H9 (cell line): ENCODE data around the gene BCAS4. TPM values are rescaled to one million over a fixed set of nuclear protein-coding genes. Genes with fewer than 3 reads are reported as not detected.

Experiments
- DNase-seq: peaks from one replicate; pipeline ENCODE4 v3.0.0-alpha.2; 2017
- H2AFZ ChIP-seq: one replicate; pipeline ENCODE4 v1.6.1; 2013; ENCODE audit warnings: mild to moderate bottlenecking, low read length, control low read depth, moderate library complexity
- H2AK5ac ChIP-seq: 2 replicates; pipeline ENCODE4 v1.6.1; 2013; ENCODE audit warnings: low read length, control low read depth, mixed read lengths; ENCODE audit not compliant: insufficient read length
- H2BK120ac ChIP-seq: one replicate; pipeline ENCODE4 v1.6.1; 2013; ENCODE audit warnings: low read depth, mild to moderate bottlenecking, low read length, control low read depth, inconsistent platforms; ENCODE audit not compliant: poor library complexity, severe bottlenecking
- H2BK12ac ChIP-seq: 2 replicates; pipeline ENCODE4 v1.6.1; 2013; ENCODE audit warnings: low read length, control low read depth, mixed read lengths, low read depth; ENCODE audit not compliant: insufficient read length
- H2BK15ac ChIP-seq: 2 replicates; pipeline ENCODE4 v1.6.1; 2013; ENCODE audit warnings: low read depth, low read length, control low read depth
- H2BK20ac ChIP-seq: one replicate; pipeline ENCODE4 v1.6.1; 2013; ENCODE audit warnings: low read depth, mild to moderate bottlenecking, low read length, control low read depth, inconsistent platforms; ENCODE audit not compliant: poor library complexity, severe bottlenecking
- H2BK5ac ChIP-seq: 2 replicates; pipeline ENCODE4 v1.6.1; 2013; ENCODE audit warnings: low read length, control low read depth, mixed read lengths; ENCODE audit not compliant: insufficient read length
- H3K14ac ChIP-seq: 2 replicates; pipeline ENCODE4 v1.6.1; 2013; ENCODE audit warnings: low read length, control low read depth; ENCODE audit not compliant: insufficient read depth
- H3K18ac ChIP-seq: 2 replicates; pipeline ENCODE4 v1.6.1; 2013; ENCODE audit warnings: low read depth, mild to moderate bottlenecking, mixed read lengths, low read length, control low read depth; ENCODE audit not compliant: insufficient read length
- H3K23ac ChIP-seq: 2 replicates; pipeline ENCODE4 v1.6.1; 2013; ENCODE audit warnings: low read length, control low read depth, mixed read lengths, low read depth; ENCODE audit not compliant: insufficient read length
- H3K23me2 ChIP-seq: 2 replicates; pipeline ENCODE4 v1.6.1; 2013; ENCODE audit warnings: low read depth, mild to moderate bottlenecking, mixed read lengths, low read length, control low read depth; ENCODE audit not compliant: insufficient read length, poor library complexity, severe bottlenecking
- H3K27ac ChIP-seq: 2 replicates; pipeline ENCODE4 v1.5.1; 2013; ENCODE audit warnings: low read length, control low read depth, mixed read lengths, low read depth; ENCODE audit not compliant: insufficient read length
- H3K27me3 ChIP-seq: 2 replicates; pipeline ENCODE4 v1.6.1; 2013; ENCODE audit warnings: low read length, control low read depth, inconsistent platforms; ENCODE audit not compliant: insufficient read depth
- H3K4ac ChIP-seq: 2 replicates; pipeline ENCODE4 v1.6.1; 2013; ENCODE audit warnings: low read depth, mild to moderate bottlenecking, control low read depth, inconsistent platforms, low read length, moderate library complexity
- H3K4me1 ChIP-seq: 2 replicates; pipeline ENCODE4 v1.6.1; 2013; ENCODE audit warnings: low read length, control low read depth, inconsistent platforms; ENCODE audit not compliant: insufficient read depth
- H3K4me2 ChIP-seq: 2 replicates; pipeline ENCODE4 v1.6.1; 2013; ENCODE audit warnings: low read length, control low read depth, mixed read lengths; ENCODE audit not compliant: insufficient read length, insufficient read depth
- H3K56ac ChIP-seq: 2 replicates; pipeline ENCODE4 v1.6.1; 2013; ENCODE audit warnings: low read depth, mild to moderate bottlenecking, mixed read lengths, low read length, control low read depth; ENCODE audit not compliant: insufficient read length
- H3K79me1 ChIP-seq: 2 replicates; pipeline ENCODE4 v1.6.1; 2013; ENCODE audit warnings: low read depth, mild to moderate bottlenecking, moderate library complexity, low read length, control low read depth, inconsistent platforms; ENCODE audit not compliant: insufficient read depth, poor library complexity, severe bottlenecking
- H3K79me2 ChIP-seq: 2 replicates; pipeline ENCODE4 v1.6.1; 2013; ENCODE audit warnings: low read length, control low read depth, inconsistent platforms; ENCODE audit not compliant: insufficient read depth
- H3K9ac ChIP-seq: 2 replicates; pipeline ENCODE4 v1.6.1; 2013; ENCODE audit warnings: low read length, control low read depth, mixed read lengths; ENCODE audit not compliant: insufficient read length; ENCODE audit errors: extremely low read depth
- H3K9me3 ChIP-seq: one replicate; pipeline ENCODE4 v1.6.1; 2013; ENCODE audit warnings: low read depth, low read length, inconsistent platforms; ENCODE audit not compliant: control insufficient read depth
- H3T11ph ChIP-seq: one replicate; pipeline ENCODE4 v1.6.1; 2013; ENCODE audit warnings: mild to moderate bottlenecking, low read length, control low read depth, inconsistent platforms
- H4K20me1 ChIP-seq: one replicate; pipeline ENCODE4 v1.6.1; 2013; ENCODE audit not compliant: control insufficient read depth, insufficient read length, insufficient read depth
- H4K5ac ChIP-seq: 2 replicates; pipeline ENCODE4 v1.6.1; 2013; ENCODE audit warnings: low read depth, mild to moderate bottlenecking, mixed read lengths, low read length, control low read depth; ENCODE audit not compliant: insufficient read length
- H4K8ac ChIP-seq: replicated peaks from 2 replicates; pipeline ENCODE4 v1.6.1; 2013; ENCODE audit warnings: low read length, control low read depth, mixed read lengths, low read depth; ENCODE audit not compliant: insufficient read length
- H4K91ac ChIP-seq: 2 replicates; pipeline ENCODE4 v1.6.1; 2013; ENCODE audit warnings: low read depth, mild to moderate bottlenecking, moderate library complexity, mixed read lengths, low read length, control low read depth; ENCODE audit not compliant: insufficient read length
- H3K27ac Mint-ChIP-seq, 3 experiments: 2 replicates in 2 of 3; 3 replicates in 1 of 3; pipeline ENCODE4 v1.8.0; 2020 to 2021; ENCODE audit warnings: mixed read lengths in 3 of 3, mild to moderate bottlenecking in 1 of 3, moderate library complexity in 1 of 3
- H3K27me3 Mint-ChIP-seq: 2 replicates; pipeline ENCODE4 v1.8.0; 2021; ENCODE audit warnings: low read depth, mild to moderate bottlenecking, moderate library complexity, mixed read lengths
- H3K36me3 Mint-ChIP-seq, 3 experiments: 2 replicates in 2 of 3; 3 replicates in 1 of 3; pipeline ENCODE4 v1.8.0; 2020 to 2021; ENCODE audit warnings: low read depth in 3 of 3, mixed read lengths in 3 of 3; ENCODE audit not compliant: insufficient read depth in 1 of 3
- H3K4me1 Mint-ChIP-seq, 2 experiments: 2 replicates each; pipeline ENCODE4 v1.8.0; 2020; ENCODE audit warnings: mixed read lengths in 2 of 2
- H3K4me3 Mint-ChIP-seq, 2 experiments: 2 replicates in 1 of 2; 3 replicates in 1 of 2; pipeline ENCODE4 v1.8.0; 2020 to 2021; ENCODE audit warnings: mild to moderate bottlenecking in 2 of 2, mixed read lengths in 2 of 2, moderate library complexity in 1 of 2
- H3K9me3 Mint-ChIP-seq, 2 experiments: 2 replicates in 1 of 2; 3 replicates in 1 of 2; pipeline ENCODE4 v1.8.0; 2020; ENCODE audit warnings: mild to moderate bottlenecking in 2 of 2, mixed read lengths in 2 of 2, moderate library complexity in 1 of 2
- CTCF ChIP-seq: fragments of 200-600 bp; sonication (generic); conservative IDR thresholded peaks from 3 replicates; pipeline ENCODE4 v1.8.0; 2021; ENCODE audit warnings: antibody characterized with exemption, mild to moderate bottlenecking
- WGBS: extraction: QIAGEN DNeasy Blood & Tissue Kit; methylation state at CpG from one replicate; pipeline ENCODE4 v1.1.7; 2013; ENCODE audit warnings: missing lambda C conversion rate, low lambda C conversion rate, mixed read lengths; ENCODE audit not compliant: insufficient read length; ENCODE audit errors: extremely low coverage; 5-methylcytosine and 5-hydroxymethylcytosine counted together
- total RNA-seq: library from RNA; stranded (reverse); gene quantifications from 2 replicates; pipeline ENCODE4 v1.2.1, GENCODE V29; 2021

Gene BCAS4
- total RNA-seq, 1 experiment from 2014 or later: 16.9 TPM

- TF ChIP-seq CTCF: no peak
Observed at GRCh38 chr20:50843331-50844276, 48.7 kb downstream of the BCAS4 start.

More at GRCh38 chr20:50843331-50844276, 48.7 kb downstream of the BCAS4 start:
- no peak overlapping the region for H3T11ph ChIP-seq
- H2AFZ ChIP-seq: no peak overlapping the region
- Mint-ChIP-seq H3K4me3 (no peak overlapping the region), H3K4me1 (peaks cover 4 to 7% of the 10 kb centered on the region in 2 experiments; a peak in 3 of 4 replicates), H3K27me3 (no peaks in the 10 kb centered on the region), H3K9me3 (no peaks in the 10 kb centered on the region), H3K36me3 (peaks cover 0 to 4% (median 0%) of the 10 kb centered on the region in 3 experiments; a peak in 2 of 7 replicates), H3K27ac (no peak overlapping the region)
- no peak overlapping the region for H4K5ac ChIP-seq
- H2BK12ac ChIP-seq: no peak overlapping the region
- no peak overlapping the region for H3K18ac ChIP-seq
- no peaks in the 10 kb centered on the region for H4K20me1 ChIP-seq
- no peak overlapping the region for H2AK5ac ChIP-seq
- DNase-seq: no peak
- H3K23me2 ChIP-seq: no peaks in the 10 kb centered on the region
- H2BK5ac ChIP-seq: no peak overlapping the region
- H4K91ac ChIP-seq: no peak overlapping the region
- H3K79me2 ChIP-seq: no peaks in the 10 kb centered on the region
- no peak overlapping the region for H2BK15ac ChIP-seq
- no peaks in the 10 kb centered on the region for H3K79me1 ChIP-seq
- no peak overlapping the region for H3K9ac ChIP-seq
- H3K23ac ChIP-seq: no peak overlapping the region
- no peak overlapping the region for H3K4me2 ChIP-seq
- H4K8ac ChIP-seq: no peak overlapping the region
- no peaks in the 10 kb centered on the region for H3K4me1 ChIP-seq
- WGBS: no CpG with 5 or more reads among the region's 9 CpGs
- H2BK120ac ChIP-seq: no peak overlapping the region
- H3K14ac ChIP-seq: no peak overlapping the region
- H3K56ac ChIP-seq: no peak overlapping the region
- H2BK20ac ChIP-seq: no peak overlapping the region
- no peak overlapping the region for H3K27ac ChIP-seq
- no peak overlapping the region for H3K4ac ChIP-seq
- H3K9me3 ChIP-seq: no peaks in the 10 kb centered on the region
- no peaks in the 10 kb centered on the region for H3K27me3 ChIP-seq
